ENCODE results near the gene TANC2.

TANC2 gene

GRCh38 chr17:62965686-62966425, at the start of gene TANC2:
Gene TANC2 (plus strand): TSS chr17:62966235. CDS start chr17:63009560, 43,325 bp downstream.
- DNase-seq (ENCODE audit: low spot score), result peak; percentile 88

GRCh38 chr17:62916684-62917571, 49.1 kb upstream of the TANC2 start:
- no peak for DNase-seq (ENCODE audit: low spot score)

GRCh38 chr17:62919388-62919787, 46.6 kb upstream of the TANC2 start:
- DNase-seq (ENCODE audit: low spot score), result no peak

- no peak for DNase-seq (ENCODE audit: low spot score)
Observed at GRCh38 chr17:62920300-62920699, 45.7 kb upstream of the TANC2 start.

GRCh38 chr17:62921817-62922216, 44.2 kb upstream of the TANC2 start:
- DNase-seq (ENCODE audit: low spot score), result no peak

GRCh38 chr17:62923258-62924150, 42.5 kb upstream of the TANC2 start:
- no peak for DNase-seq (ENCODE audit: low spot score)

GRCh38 chr17:62925267-62925836, 40.7 kb upstream of the TANC2 start:
- DNase-seq (ENCODE audit: low spot score), result no peak

GRCh38 chr17:62927083-62927482, 39.0 kb upstream of the TANC2 start:
- no peak for DNase-seq (ENCODE audit: low spot score)

- DNase-seq (ENCODE audit: low spot score), result no peak
Observed at GRCh38 chr17:62929320-62929719, 36.7 kb upstream of the TANC2 start.

- no peak for DNase-seq (ENCODE audit: low spot score)
Observed at GRCh38 chr17:62931101-62931500, 34.9 kb upstream of the TANC2 start.

- no peak for DNase-seq (ENCODE audit: low spot score)
Observed at GRCh38 chr17:62933501-62934385, 32.3 kb upstream of the TANC2 start.

GRCh38 chr17:62935098-62935497, 30.9 kb upstream of the TANC2 start:
- DNase-seq (ENCODE audit: low spot score), result no peak

GRCh38 chr17:62935523-62935922, 30.5 kb upstream of the TANC2 start:
- no peak for DNase-seq (ENCODE audit: low spot score)

GRCh38 chr17:62937606-62938005, 28.4 kb upstream of the TANC2 start:
- no peak for DNase-seq (ENCODE audit: low spot score)

GRCh38 chr17:62941358-62941991, 24.6 kb upstream of the TANC2 start:
- DNase-seq (ENCODE audit: low spot score), result no peak

- no peak for DNase-seq (ENCODE audit: low spot score)
Observed at GRCh38 chr17:62948370-62948769, 17.7 kb upstream of the TANC2 start.

GRCh38 chr17:62949036-62949435, 17.0 kb upstream of the TANC2 start:
- DNase-seq (ENCODE audit: low spot score), result no peak

GRCh38 chr17:62950067-62950466, 16.0 kb upstream of the TANC2 start:
- no peak for DNase-seq (ENCODE audit: low spot score)

GRCh38 chr17:62955841-62956352, 10.1 kb upstream of the TANC2 start:
- DNase-seq (ENCODE audit: low spot score), result no peak

GRCh38 chr17:62963296-62963695, 2.7 kb upstream of the TANC2 start:
- DNase-seq (ENCODE audit: low spot score), result no peak
